ENCODE results near the gene ARRB2.

- no peak for TF ChIP-seq CTCF (optimal IDR thresholded peaks at IDR 0.05 in 1 of 3, IDR thresholded peaks at IDR 0.05 in 1 of 3, conservative IDR thresholded peaks at IDR 0.05 in 1 of 3; ENCODE audit: extremely low read depth in 1 of 3, insufficient read depth in 2 of 3, low read length in 3 of 3)
- no peak for TF ChIP-seq EZH2 (IDR thresholded peaks at IDR 0.05; ENCODE audit: low read length)
Observed at GRCh38 chr17:4753392-4753791, 43.0 kb downstream of the ARRB2 start.
